SK-N-SH treated with all-trans-retinoic acid at 6 μM for 48 hours (cell line): Measurements from ENCODE around the gene NDP.

ENCODE experiments used
- ATAC-seq: fragments of 200-7000 bp; cut with Tn5 transposase; 3 replicates; pipeline ENCODE4 v1.9.1; 2020; ENCODE audit warnings: mild to moderate bottlenecking, moderate library complexity
- BACH2 ChIP-seq: fragments of 250-450 bp; sonication (Bioruptor Pico); IDR thresholded peaks from 2 replicates; pipeline ENCODE4 v1.9.0; 2021; ENCODE audit warnings: mild to moderate bottlenecking, borderline replicate concordance
- CREB5 ChIP-seq: fragments of 250-450 bp; sonication (Bioruptor Pico); IDR thresholded peaks from 2 replicates; pipeline ENCODE4 v1.5.1; 2020; ENCODE audit warnings: low read depth, mild to moderate bottlenecking, moderate library complexity
- CSDC2 ChIP-seq: fragments of 250-450 bp; sonication (Bioruptor Pico); IDR thresholded peaks from 2 replicates; pipeline ENCODE4 v1.5.0; 2020; ENCODE audit warnings: mild to moderate bottlenecking, moderate library complexity
- CSRNP3 ChIP-seq: fragments of 250-450 bp; sonication (Bioruptor Pico); IDR thresholded peaks from 2 replicates; pipeline ENCODE4 v1.5.1; 2021; ENCODE audit warnings: mild to moderate bottlenecking, moderate library complexity
- ESRRG ChIP-seq: fragments of 250-450 bp; sonication (Bioruptor Pico); IDR thresholded peaks from 2 replicates; pipeline ENCODE4 v1.6.1; 2021; ENCODE audit warnings: mild to moderate bottlenecking
- ISL1 ChIP-seq: fragments of 250-450 bp; sonication (Bioruptor Pico); IDR thresholded peaks from 2 replicates; pipeline ENCODE4 v2.1.2; 2022; ENCODE audit warnings: mild to moderate bottlenecking, moderate library complexity
- OSR1 ChIP-seq: fragments of 250-450 bp; sonication (Bioruptor Pico); IDR thresholded peaks from 2 replicates; pipeline ENCODE4 v1.8.0; 2022; ENCODE audit warnings: moderate library complexity, mild to moderate bottlenecking, inconsistent platforms
- PATZ1 ChIP-seq: fragments of 250-450 bp; sonication (Bioruptor Pico); IDR thresholded peaks from 2 replicates; pipeline ENCODE4 v1.8.0; 2020; ENCODE audit warnings: mild to moderate bottlenecking, moderate library complexity, borderline replicate concordance
- PPARA ChIP-seq: fragments of 250-450 bp; sonication (Bioruptor Pico); IDR thresholded peaks from 2 replicates; pipeline ENCODE4 v1.5.0; 2020; ENCODE audit warnings: mild to moderate bottlenecking, borderline replicate concordance
- RARB ChIP-seq: fragments of 250-450 bp; sonication (Bioruptor Pico); IDR thresholded peaks from 2 replicates; pipeline ENCODE4 v1.8.0; 2021; ENCODE audit warnings: mild to moderate bottlenecking, moderate library complexity
- SNAI2 ChIP-seq: fragments of 250-450 bp; sonication (Bioruptor Pico); IDR thresholded peaks from 2 replicates; pipeline ENCODE4 v1.5.0; 2020; ENCODE audit warnings: mild to moderate bottlenecking, moderate library complexity
- TCF4 ChIP-seq: fragments of 250-450 bp; sonication (Bioruptor Pico); IDR thresholded peaks from 2 replicates; pipeline ENCODE4 v1.8.0; 2021; ENCODE audit warnings: mild to moderate bottlenecking, moderate library complexity, borderline replicate concordance
- TSHZ2 ChIP-seq: fragments of 250-450 bp; sonication (Bioruptor Pico); IDR thresholded peaks from 2 replicates; pipeline ENCODE4 v1.5.0; 2020; ENCODE audit warnings: mild to moderate bottlenecking, moderate library complexity
- ZC3H10 ChIP-seq: fragments of 250-450 bp; sonication (Bioruptor Pico); IDR thresholded peaks from 2 replicates; pipeline ENCODE4 v1.5.1; 2021; ENCODE audit warnings: mild to moderate bottlenecking, moderate library complexity
- ZFP3 ChIP-seq: fragments of 250-450 bp; sonication (Bioruptor Pico); IDR thresholded peaks from 2 replicates; pipeline ENCODE4 v1.5.0; 2020; ENCODE audit warnings: mild to moderate bottlenecking, moderate library complexity
- ZFP30 ChIP-seq: fragments of 450-650 bp; formaldehyde crosslinking; IDR thresholded peaks from 2 replicates; pipeline ENCODE4 v1.5.0; 2022; ENCODE audit warnings: mild to moderate bottlenecking, moderate library complexity
- ZNF565 ChIP-seq: fragments of 450-650 bp; formaldehyde crosslinking; conservative IDR thresholded peaks from 2 replicates; pipeline ENCODE4 v1.5.0; 2020; ENCODE audit warnings: low read depth, mild to moderate bottlenecking, moderate library complexity
- ZNF70 ChIP-seq: fragments of 450-650 bp; formaldehyde crosslinking; IDR thresholded peaks from 2 replicates; pipeline ENCODE4 v1.5.0; 2020; ENCODE audit warnings: mild to moderate bottlenecking, moderate library complexity
- ZNF8 ChIP-seq: fragments of 450-650 bp; formaldehyde crosslinking; IDR thresholded peaks from 2 replicates; pipeline ENCODE4 v1.5.0; 2020; ENCODE audit warnings: mild to moderate bottlenecking, moderate library complexity
- TF ChIP-seq, protein P1 (sequence below): fragments of 250-450 bp; sonication (Bioruptor Pico); IDR thresholded peaks from 2 replicates; pipeline ENCODE4 v1.8.0; 2021; ENCODE audit warnings: low read depth, mild to moderate bottlenecking, moderate library complexity, borderline replicate concordance

Gene NDP

DNA sequence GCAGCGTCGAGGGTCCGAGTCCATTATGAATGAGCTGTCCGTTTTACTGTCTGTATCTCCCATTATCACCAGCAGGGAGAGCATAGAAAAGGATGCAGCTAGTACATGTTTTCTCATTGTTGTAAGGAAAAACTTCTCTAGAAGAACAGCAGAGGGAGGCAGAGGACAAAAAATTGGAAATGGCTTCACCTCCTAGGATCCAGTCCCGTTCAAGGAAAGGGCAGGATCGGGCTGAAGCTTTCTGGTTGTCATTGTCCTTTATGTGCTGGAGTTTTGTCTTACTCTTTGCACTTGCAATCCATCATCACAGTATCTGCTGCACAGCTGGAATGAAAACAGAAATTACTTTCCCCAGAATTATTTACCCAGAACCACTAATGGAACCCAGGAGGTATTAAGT, 14.7 kb downstream of the NDP start (continued):
- TF ChIP-seq TSHZ2 (CRISPR knock-in tag) (no peak), TCF4 (no peak), ZFP3 (CRISPR knock-in tag) (no peak)
- TF ChIP-seq, all 23 proteins: peak for 0

GRCh38 chrX:43956034-43956433, 17.2 kb downstream of the NDP start:
- ATAC-seq: no peak
- TF ChIP-seq TCF4 (no peak), BACH2 (no peak), ZFP30 (CRISPR knock-in tag) (no peak), ESRRG (CRISPR knock-in tag) (no peak), ISL1 (CRISPR knock-in tag) (no peak), ZFP3 (CRISPR knock-in tag) (no peak)
- TF ChIP-seq, protein P1, sequence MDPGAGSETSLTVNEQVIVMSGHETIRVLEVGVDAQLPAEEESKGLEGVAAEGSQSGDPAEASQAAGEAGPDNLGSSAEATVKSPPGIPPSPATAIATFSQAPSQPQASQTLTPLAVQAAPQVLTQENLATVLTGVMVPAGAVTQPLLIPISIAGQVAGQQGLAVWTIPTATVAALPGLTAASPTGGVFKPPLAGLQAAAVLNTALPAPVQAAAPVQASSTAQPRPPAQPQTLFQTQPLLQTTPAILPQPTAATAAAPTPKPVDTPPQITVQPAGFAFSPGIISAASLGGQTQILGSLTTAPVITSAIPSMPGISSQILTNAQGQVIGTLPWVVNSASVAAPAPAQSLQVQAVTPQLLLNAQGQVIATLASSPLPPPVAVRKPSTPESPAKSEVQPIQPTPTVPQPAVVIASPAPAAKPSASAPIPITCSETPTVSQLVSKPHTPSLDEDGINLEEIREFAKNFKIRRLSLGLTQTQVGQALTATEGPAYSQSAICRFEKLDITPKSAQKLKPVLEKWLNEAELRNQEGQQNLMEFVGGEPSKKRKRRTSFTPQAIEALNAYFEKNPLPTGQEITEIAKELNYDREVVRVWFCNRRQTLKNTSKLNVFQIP: no peak

GRCh38 chrX:43953218-43953617, 20.0 kb downstream of the NDP start:
- ATAC-seq: no peak
- TF ChIP-seq TSHZ2 (CRISPR knock-in tag) (no peak), ZFP3 (CRISPR knock-in tag) (no peak), CSRNP3 (CRISPR knock-in tag) (no peak), SNAI2 (CRISPR knock-in tag) (no peak), OSR1 (CRISPR knock-in tag) (no peak), BACH2 (no peak), ZFP30 (CRISPR knock-in tag) (no peak), CREB5 (no peak), ZNF70 (CRISPR knock-in tag) (no peak), RARB (CRISPR knock-in tag) (no peak), ZC3H10 (CRISPR knock-in tag) (no peak), PPARA (no peak), ZNF8 (CRISPR knock-in tag) (no peak), CSDC2 (no peak), PATZ1 (CRISPR knock-in tag) (no peak), TCF4 (no peak), ESRRG (CRISPR knock-in tag) (no peak), ZNF565 (no peak)
- TF ChIP-seq, protein P1: no peak
